ENCODE data around the gene IRX4. TPM values are rescaled to one million over a fixed set of nuclear protein-coding genes. Genes with fewer than 3 reads are reported as not detected.

Gene IRX4
- total and polyA plus RNA-seq, 12 donors, result 0.03 TPM; not detected in 11

GRCh38 chr5:1892685-1893445 lies 10.1 kb upstream of the IRX4 start:
- peaks cover 27% of the 10 kb centered on the region for H3K27me3 ChIP-seq
- WGBS, 4 donors, result 74 to 79% (median 78%) methylated on average over 17 to 22 of the region's 22 CpGs
- H3K36me3 ChIP-seq (replicated peaks in 1 of 2), result no peaks in the 10 kb centered on the region
- intact Hi-C loops (cut with DNase I), result no loop called here
- no peak overlapping the region for H3K4me3 ChIP-seq
- no peak overlapping the region for H3K27ac ChIP-seq
- no peak for DNase-seq
- TF ChIP-seq POLR2A (IDR thresholded peaks at IDR 0.05), result no peak
- TF ChIP-seq CTCF (IDR thresholded peaks at IDR 0.05), result no peak
- H3K4me1 ChIP-seq (replicated peaks in 1 of 2), result no peaks in the 10 kb centered on the region
- H3K9me3 ChIP-seq (replicated peaks in 1 of 3), result no peaks in the 10 kb centered on the region

GRCh38 chr5:1892211-1892610 lies 9.5 kb upstream of the IRX4 start:
- 40 to 65% (median 61%) methylated on average over 2 to 9 of the region's 9 CpGs for WGBS, 4 donors
- no peak for TF ChIP-seq POLR2A (IDR thresholded peaks at IDR 0.05)
- no peak for TF ChIP-seq CTCF (IDR thresholded peaks at IDR 0.05)
- H3K9me3 ChIP-seq (replicated peaks in 1 of 3), result no peaks in the 10 kb centered on the region
- H3K36me3 ChIP-seq (replicated peaks in 1 of 2), result no peaks in the 10 kb centered on the region
- no peak overlapping the region for H3K27ac ChIP-seq
- no peak for DNase-seq
- no peaks in the 10 kb centered on the region for H3K4me1 ChIP-seq (replicated peaks in 1 of 2)
- H3K27me3 ChIP-seq, result peaks cover 34% of the 10 kb centered on the region
- intact Hi-C loops (cut with DNase I), result no loop called here
- no peak overlapping the region for H3K4me3 ChIP-seq

GRCh38 chr5:1891391-1891790 lies 8.7 kb upstream of the IRX4 start:
- Histone ChIP-seq H3K4me3 (no peak overlapping the region), H3K9me3 (replicated peaks in 1 of 3) (no peaks in the 10 kb centered on the region), H3K36me3 (replicated peaks in 1 of 2) (no peaks in the 10 kb centered on the region), H3K27me3 (peaks cover 41% of the 10 kb centered on the region), H3K4me1 (replicated peaks in 1 of 2) (no peaks in the 10 kb centered on the region), H3K27ac (no peak overlapping the region)
- TF ChIP-seq CTCF (IDR thresholded peaks at IDR 0.05) (no peak), POLR2A (IDR thresholded peaks at IDR 0.05) (no peak)
- no peak for DNase-seq
- 61 to 73% (median 65%) methylated on average over 16 of the region's 16 CpGs for WGBS, 4 donors
- intact Hi-C loops (cut with DNase I), result no loop called here

- intact Hi-C loops (cut with DNase I), result no loop called here
- Histone ChIP-seq H3K4me3 (no peak overlapping the region), H3K9me3 (replicated peaks in 1 of 3) (no peaks in the 10 kb centered on the region), H3K4me1 (replicated peaks in 1 of 2) (no peaks in the 10 kb centered on the region), H3K36me3 (replicated peaks in 1 of 2) (no peaks in the 10 kb centered on the region), H3K27me3 (peaks cover 46% of the 10 kb centered on the region), H3K27ac (no peak overlapping the region)
- no peak for DNase-seq
- WGBS, 4 donors, result 70 to 96% (median 84%) methylated on average over 3 to 4 of the region's 4 CpGs
- TF ChIP-seq CTCF (IDR thresholded peaks at IDR 0.05) (no peak), POLR2A (IDR thresholded peaks at IDR 0.05) (no peak)
Measured at GRCh38 chr5:1890296-1890695, 7.6 kb upstream of the IRX4 start.

Data from adrenal gland (tissue), 12 donors.